ENCODE data around the gene PHC3. TPM values are rescaled to one million over a fixed set of nuclear protein-coding genes. Genes with fewer than 3 reads are reported as not detected.

PHC3 gene

GRCh38 chr3:170043506-170043905 lies 138.0 kb downstream of the PHC3 start:
- peaks cover 14 to 47% of the 10 kb centered on the region in 2 experiments for H3K27me3 ChIP-seq (ENCODE audit: control insufficient read depth in 1 of 2, insufficient read depth in 1 of 2, low read length in 2 of 2)
- no peak overlapping the region for H3K9ac ChIP-seq (ENCODE audit: low read length)
- no peak overlapping the region for H2AFZ ChIP-seq (ENCODE audit: low read depth, low read length)
- no peak overlapping the region for H2BK15ac ChIP-seq (ENCODE audit: low read depth, poor library complexity, severe bottlenecking)
- no peak overlapping the region for H3K4ac ChIP-seq (ENCODE audit: low read depth in 1 of 2, low read length in 2 of 2)
- no peak overlapping the region for H2AK5ac ChIP-seq (ENCODE audit: low read length, severe bottlenecking)
- no peak overlapping the region for H3K14ac ChIP-seq (ENCODE audit: low read length in 2 of 2)
- no peak overlapping the region for H3K4me3 ChIP-seq (ENCODE audit: insufficient read depth in 1 of 2, low read depth in 1 of 2, low read length in 2 of 2)
- no peak for DNase-seq
- no peak overlapping the region for H3K27ac ChIP-seq (ENCODE audit: low read length, poor library complexity, severe bottlenecking)
- H3K4me2 ChIP-seq (ENCODE audit: low read length, poor library complexity, severe bottlenecking), result no peak overlapping the region
- H3K79me1 ChIP-seq (replicated peaks; ENCODE audit: low read length, poor library complexity, severe bottlenecking), result no peaks in the 10 kb centered on the region
- 89% methylated on average over 7 of the region's 7 CpGs for WGBS
- H2BK12ac ChIP-seq (ENCODE audit: low read length in 2 of 2), result no peak overlapping the region
- H2BK120ac ChIP-seq (ENCODE audit: low read depth, low read length), result no peak overlapping the region
- H3K4me1 ChIP-seq (ENCODE audit: control insufficient read depth, insufficient read depth, low read depth, low read length), result peaks cover 12% of the 10 kb centered on the region
- no peaks in the 10 kb centered on the region for H3K9me3 ChIP-seq (ENCODE audit: control insufficient read depth, low read length)
- no peak overlapping the region for H4K91ac ChIP-seq (ENCODE audit: low read length)
- H3K23ac ChIP-seq (ENCODE audit: low read length in 2 of 2), result no peak overlapping the region
- no peaks in the 10 kb centered on the region for H3K36me3 ChIP-seq (ENCODE audit: control insufficient read depth in 1 of 2, insufficient read depth in 2 of 2, low read depth in 1 of 2, low read length in 2 of 2)
- H2BK5ac ChIP-seq (ENCODE audit: low read depth, low read length, poor library complexity, severe bottlenecking), result no peak overlapping the region
- no peak overlapping the region for H4K8ac ChIP-seq (ENCODE audit: low read length)
- H3K18ac ChIP-seq (ENCODE audit: low read depth in 1 of 2, low read length in 2 of 2), result no peak overlapping the region

- Histone ChIP-seq H3K79me1 (replicated peaks; ENCODE audit: low read length, poor library complexity, severe bottlenecking) (no peaks in the 10 kb centered on the region), H3K14ac (ENCODE audit: low read length in 2 of 2) (no peak overlapping the region), H3K9me3 (ENCODE audit: control insufficient read depth, low read length) (no peaks in the 10 kb centered on the region), H3K23ac (ENCODE audit: low read length in 2 of 2) (no peak overlapping the region), H2BK12ac (ENCODE audit: low read length in 2 of 2) (no peak overlapping the region), H3K4me1 (ENCODE audit: control insufficient read depth, insufficient read depth, low read depth, low read length) (peaks cover 12% of the 10 kb centered on the region), H3K27ac (ENCODE audit: low read length, poor library complexity, severe bottlenecking) (no peak overlapping the region), H2BK15ac (ENCODE audit: low read depth, poor library complexity, severe bottlenecking) (no peak overlapping the region), H2BK5ac (ENCODE audit: low read depth, low read length, poor library complexity, severe bottlenecking) (no peak overlapping the region), H3K36me3 (ENCODE audit: control insufficient read depth in 1 of 2, insufficient read depth in 2 of 2, low read depth in 1 of 2, low read length in 2 of 2) (no peaks in the 10 kb centered on the region), H3K9ac (ENCODE audit: low read length) (no peak overlapping the region), H3K4me3 (ENCODE audit: insufficient read depth in 1 of 2, low read depth in 1 of 2, low read length in 2 of 2) (no peak overlapping the region), H2AFZ (ENCODE audit: low read depth, low read length) (no peak overlapping the region), H4K8ac (ENCODE audit: low read length) (no peak overlapping the region), H2BK120ac (ENCODE audit: low read depth, low read length) (no peak overlapping the region), H3K4ac (ENCODE audit: low read depth in 1 of 2, low read length in 2 of 2) (no peak overlapping the region), H2AK5ac (ENCODE audit: low read length, severe bottlenecking) (no peak overlapping the region), H3K18ac (ENCODE audit: low read depth in 1 of 2, low read length in 2 of 2) (no peak overlapping the region), H3K27me3 (ENCODE audit: control insufficient read depth in 1 of 2, insufficient read depth in 1 of 2, low read length in 2 of 2) (peaks cover 18 to 69% of the 10 kb centered on the region in 2 experiments), H4K91ac (ENCODE audit: low read length) (no peak overlapping the region), H3K4me2 (ENCODE audit: low read length, poor library complexity, severe bottlenecking) (no peak overlapping the region)
- 51% methylated on average over 8 of the region's 8 CpGs for WGBS
- DNase-seq, result no peak
Observed at GRCh38 chr3:170040418-170040817, 141.1 kb downstream of the PHC3 start.

GRCh38 chr3:170038434-170039110 lies 143.0 kb downstream of the PHC3 start:
- 2% methylated on average over 46 of the region's 51 CpGs for WGBS
- H2BK12ac ChIP-seq (ENCODE audit: low read length in 2 of 2), result no peak overlapping the region
- H3K27ac ChIP-seq (ENCODE audit: low read length, poor library complexity, severe bottlenecking), result no peak overlapping the region
- peaks cover 18 to 71% of the 10 kb centered on the region in 2 experiments for H3K27me3 ChIP-seq (ENCODE audit: control insufficient read depth in 1 of 2, insufficient read depth in 1 of 2, low read length in 2 of 2)
- H2BK15ac ChIP-seq (ENCODE audit: low read depth, poor library complexity, severe bottlenecking), result no peak overlapping the region
- H4K91ac ChIP-seq (ENCODE audit: low read length), result no peak overlapping the region
- H3K4me1 ChIP-seq (ENCODE audit: control insufficient read depth, insufficient read depth, low read depth, low read length), result peaks cover 12% of the 10 kb centered on the region
- H2AK5ac ChIP-seq (ENCODE audit: low read length, severe bottlenecking), result no peak overlapping the region
- H3K36me3 ChIP-seq (ENCODE audit: control insufficient read depth in 1 of 2, insufficient read depth in 2 of 2, low read depth in 1 of 2, low read length in 2 of 2), result no peaks in the 10 kb centered on the region
- H3K9ac ChIP-seq (ENCODE audit: low read length), result no peak overlapping the region
- H2BK120ac ChIP-seq (ENCODE audit: low read depth, low read length), result no peak overlapping the region
- H3K18ac ChIP-seq (ENCODE audit: low read depth in 1 of 2, low read length in 2 of 2), result no peak overlapping the region
- H2BK5ac ChIP-seq (ENCODE audit: low read depth, low read length, poor library complexity, severe bottlenecking), result no peak overlapping the region
- H4K8ac ChIP-seq (ENCODE audit: low read length), result no peak overlapping the region
- H3K79me1 ChIP-seq (replicated peaks; ENCODE audit: low read length, poor library complexity, severe bottlenecking), result no peaks in the 10 kb centered on the region
- peak overlapping the region in 1 of 2 experiments; percentile 86 for H3K23ac ChIP-seq (ENCODE audit: low read length in 2 of 2)
- H3K4me2 ChIP-seq (ENCODE audit: low read length, poor library complexity, severe bottlenecking), result peak overlapping the region; percentile 95
- DNase-seq, result peak; percentile 10
- H3K4ac ChIP-seq (ENCODE audit: low read depth in 1 of 2, low read length in 2 of 2), result no peak overlapping the region
- peak overlapping the region; percentile 32 for H2AFZ ChIP-seq (ENCODE audit: low read depth, low read length)
- no peaks in the 10 kb centered on the region for H3K9me3 ChIP-seq (ENCODE audit: control insufficient read depth, low read length)
- H3K4me3 ChIP-seq (ENCODE audit: insufficient read depth in 1 of 2, low read depth in 1 of 2, low read length in 2 of 2), result peak overlapping the region; percentile 71 to 73
- H3K14ac ChIP-seq (ENCODE audit: low read length in 2 of 2), result no peak overlapping the region

Small RNAs within 50 kb of the gene (small RNA-seq; reads per million reads assigned to genes)
- gene RNU4-38P (ENCODE audit: low read depth) (not detected), gene RNU6-315P (ENCODE audit: low read depth) (not detected)
